CD4-positive, alpha-beta T cell (primary cell): ENCODE results near the gene SYN1. TPM values are rescaled to one million over a fixed set of nuclear protein-coding genes. Genes with fewer than 3 reads are reported as not detected.

Experiments
- ATAC-seq: fragments of 200-7000 bp; cut with Tn5 transposase; one replicate; pipeline ENCODE4 v1.10.0; 2022; ENCODE audit warnings: mild to moderate bottlenecking; ENCODE audit not compliant: poor library complexity
- CTCF ChIA-PET: fragments of 350-600 bp; sonication (Branson Sonifier 250); formaldehyde crosslinking; loops from one replicate; lab custom pipeline; 2021; ENCODE audit warnings: antibody characterized with exemption, inconsistent platforms; lab: Charles Lee
- POLR2A ChIA-PET: fragments of 350-600 bp; sonication (Branson Sonifier 250); formaldehyde crosslinking; loops from one replicate; lab custom pipeline; 2021; ENCODE audit warnings: antibody characterized with exemption, inconsistent platforms; lab: Charles Lee
- DNase-seq, 14 experiments: peaks; one replicate each; pipeline ENCODE4 v3.0.0-alpha.2; 2013 to 2020; ENCODE audit warnings: mixed read lengths in 2 of 14
- H3K27ac ChIP-seq, 2 donors: one replicate each; pipeline versions ENCODE4 v1.5.1 to v1.7.0; 2013; ENCODE audit warnings: low read length in 2 of 2, low read depth in 1 of 2, mild to moderate bottlenecking in 1 of 2
- H3K27me3 ChIP-seq, 2 experiments: 1 replicate in 1 of 2; 2 replicates in 1 of 2; pipeline versions ENCODE4 v1.6.1 to v1.7.0; 2013; ENCODE audit warnings: low read length in 2 of 2, control low read depth in 1 of 2, mild to moderate bottlenecking in 1 of 2, moderate library complexity in 1 of 2; ENCODE audit not compliant: insufficient read depth in 2 of 2, control insufficient read depth in 1 of 2
- H3K36me3 ChIP-seq: one replicate; pipeline ENCODE4 v1.6.1; 2013; ENCODE audit warnings: low read length, control low read depth; ENCODE audit not compliant: insufficient read depth
- H3K4me1 ChIP-seq: one replicate; pipeline ENCODE4 v1.6.1; 2013; ENCODE audit warnings: low read length, control low read depth; ENCODE audit not compliant: insufficient read depth
- H3K4me3 ChIP-seq: one replicate; pipeline ENCODE4 v1.5.1; 2013; ENCODE audit warnings: mild to moderate bottlenecking, low read length, moderate library complexity
- H3K9me3 ChIP-seq, 2 experiments: 1 replicate in 1 of 2; 2 replicates in 1 of 2; pipeline versions ENCODE4 v1.6.1 to v1.7.0; 2013; ENCODE audit warnings: low read length in 2 of 2, mild to moderate bottlenecking in 2 of 2, control low read depth in 1 of 2, moderate library complexity in 1 of 2; ENCODE audit not compliant: control insufficient read depth in 1 of 2, insufficient read depth in 1 of 2
- H3K27ac Mint-ChIP-seq: one replicate; pipeline ENCODE4 v1.8.0; 2020; ENCODE audit warnings: mixed read lengths
- H3K27me3 Mint-ChIP-seq: one replicate; pipeline ENCODE4 v1.8.0; 2021; ENCODE audit warnings: mixed read lengths
- H3K36me3 Mint-ChIP-seq: one replicate; pipeline ENCODE4 v1.8.0; 2021; ENCODE audit warnings: low read depth, mixed read lengths
- H3K4me1 Mint-ChIP-seq: one replicate; pipeline ENCODE4 v1.8.0; 2021; ENCODE audit warnings: low read depth, mixed read lengths
- H3K4me3 Mint-ChIP-seq: one replicate; pipeline ENCODE4 v1.8.0; 2020; ENCODE audit warnings: mild to moderate bottlenecking, mixed read lengths
- H3K9me3 Mint-ChIP-seq: one replicate; pipeline ENCODE4 v1.8.0; 2020; ENCODE audit warnings: mixed read lengths
- intact Hi-C, 2 experiments: fragments of 100-400 bp; cut with DNase I in 1 of 2; cut with micrococcal nuclease in 1 of 2; formaldehyde crosslinking; loops; one replicate each; pipeline versions ENCODE4 v1.15.1 to v1.9.0; 2023 to 2025; cut with DNase I, micrococcal nuclease
- total RNA-seq, 174 experiments: library from RNA in 2 of 174; stranded (reverse) in 2 of 174; gene quantifications; one replicate each; pipeline ENCODE4 v1.2.3 and lab custom pipeline; 2021 to 2026
- TF ChIP-seq, protein P1 (sequence below): fragments of 200-600 bp; IDR thresholded peaks from one replicate; pipeline ENCODE4 v1.8.0; 2022; ENCODE audit warnings: antibody characterized with exemption, mild to moderate bottlenecking

The SYN1 gene
- total RNA-seq, 2 experiments from 2014 or later: 0.27 to 0.87 TPM

DNA sequence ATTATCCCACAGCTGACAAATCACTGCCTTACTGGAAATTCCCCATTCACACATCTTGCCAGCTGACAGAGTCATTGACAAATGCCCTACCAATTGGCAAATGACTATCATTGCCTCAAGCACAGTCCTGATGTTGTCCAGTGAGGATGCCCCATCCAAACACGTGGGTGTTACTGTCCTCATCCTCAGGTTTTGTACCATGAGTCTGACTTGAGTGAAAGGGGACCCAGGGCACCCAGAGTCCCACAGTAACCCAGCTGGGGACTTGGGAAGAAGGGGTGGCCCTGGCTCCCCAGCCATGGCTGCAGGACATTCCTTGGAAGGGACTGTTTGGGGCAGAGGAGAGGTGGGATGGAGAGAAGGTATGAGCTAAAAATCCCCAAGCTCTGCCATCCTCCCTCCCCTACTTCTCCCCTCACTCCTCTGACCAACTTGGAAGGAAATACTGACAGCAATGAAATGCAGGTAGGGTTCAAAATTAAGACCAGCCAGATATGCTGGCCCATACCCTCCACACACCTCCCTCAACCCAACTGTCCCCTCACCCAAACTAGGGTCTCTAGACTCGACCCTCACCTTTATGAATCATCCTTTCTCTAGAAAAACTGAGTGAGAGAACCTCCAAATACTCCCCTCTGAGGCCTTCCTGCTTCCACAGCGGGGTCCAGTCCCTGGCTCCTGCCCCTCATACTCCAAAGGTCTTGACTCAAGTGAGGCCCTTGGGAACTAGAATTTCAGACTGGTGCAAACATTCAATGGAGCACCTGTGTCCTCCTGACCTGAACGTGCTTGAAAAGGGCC, 32.4 kb downstream of the SYN1 start:
- ChIA-PET POLR2A (no interaction called here), CTCF (no interaction called here)
- intact Hi-C loops: no loop called here
- Mint-ChIP-seq H3K27me3 (no peaks in the 10 kb centered on the region), H3K9me3 (no peaks in the 10 kb centered on the region), H3K4me1 (peaks cover 14% of the 10 kb centered on the region), H3K4me3 (no peak overlapping the region), H3K36me3 (peaks cover 5% of the 10 kb centered on the region), H3K27ac (no peak overlapping the region)
- no peak for ATAC-seq
- no peak for DNase-seq
- H3K27me3 ChIP-seq: no peaks in the 10 kb centered on the region
- peaks cover 16% of the 10 kb centered on the region for H3K4me1 ChIP-seq
- TF ChIP-seq, protein P1, sequence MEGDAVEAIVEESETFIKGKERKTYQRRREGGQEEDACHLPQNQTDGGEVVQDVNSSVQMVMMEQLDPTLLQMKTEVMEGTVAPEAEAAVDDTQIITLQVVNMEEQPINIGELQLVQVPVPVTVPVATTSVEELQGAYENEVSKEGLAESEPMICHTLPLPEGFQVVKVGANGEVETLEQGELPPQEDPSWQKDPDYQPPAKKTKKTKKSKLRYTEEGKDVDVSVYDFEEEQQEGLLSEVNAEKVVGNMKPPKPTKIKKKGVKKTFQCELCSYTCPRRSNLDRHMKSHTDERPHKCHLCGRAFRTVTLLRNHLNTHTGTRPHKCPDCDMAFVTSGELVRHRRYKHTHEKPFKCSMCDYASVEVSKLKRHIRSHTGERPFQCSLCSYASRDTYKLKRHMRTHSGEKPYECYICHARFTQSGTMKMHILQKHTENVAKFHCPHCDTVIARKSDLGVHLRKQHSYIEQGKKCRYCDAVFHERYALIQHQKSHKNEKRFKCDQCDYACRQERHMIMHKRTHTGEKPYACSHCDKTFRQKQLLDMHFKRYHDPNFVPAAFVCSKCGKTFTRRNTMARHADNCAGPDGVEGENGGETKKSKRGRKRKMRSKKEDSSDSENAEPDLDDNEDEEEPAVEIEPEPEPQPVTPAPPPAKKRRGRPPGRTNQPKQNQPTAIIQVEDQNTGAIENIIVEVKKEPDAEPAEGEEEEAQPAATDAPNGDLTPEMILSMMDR: no peak
- H3K4me3 ChIP-seq: no peak overlapping the region
- H3K9me3 ChIP-seq: no peaks in the 10 kb centered on the region
- no peak overlapping the region for H3K27ac ChIP-seq
- H3K36me3 ChIP-seq: peaks cover 6% of the 10 kb centered on the region

GRCh38 chrX:47586043-47586787, 33.4 kb downstream of the SYN1 start:
- Histone ChIP-seq H3K9me3 (no peaks in the 10 kb centered on the region), H3K36me3 (peaks cover 6% of the 10 kb centered on the region), H3K4me1 (peaks cover 26% of the 10 kb centered on the region), H3K27me3 (no peaks in the 10 kb centered on the region), H3K27ac (no peak overlapping the region), H3K4me3 (no peak overlapping the region)
- TF ChIP-seq, protein P1: no peak
- H3K4me3 Mint-ChIP-seq: no peak overlapping the region
- no peaks in the 10 kb centered on the region for H3K27me3 Mint-ChIP-seq
- ATAC-seq (no peak), DNase-seq (no peak)
- intact Hi-C loops: no loop called here
- peaks cover 5% of the 10 kb centered on the region for H3K36me3 Mint-ChIP-seq
- POLR2A ChIA-PET: no interaction called here
- no peak overlapping the region for H3K27ac Mint-ChIP-seq
- no peaks in the 10 kb centered on the region for H3K9me3 Mint-ChIP-seq
- CTCF ChIA-PET: no interaction called here
- H3K4me1 Mint-ChIP-seq: peaks cover 23% of the 10 kb centered on the region

GRCh38 chrX:47585273-47585672, 34.4 kb downstream of the SYN1 start:
- Histone ChIP-seq H3K27ac (no peak overlapping the region), H3K9me3 (no peaks in the 10 kb centered on the region), H3K4me3 (no peak overlapping the region), H3K4me1 (peaks cover 29% of the 10 kb centered on the region), H3K27me3 (no peaks in the 10 kb centered on the region), H3K36me3 (peaks cover 6% of the 10 kb centered on the region)
- intact Hi-C loops: no loop called here
- peaks cover 5% of the 10 kb centered on the region for H3K36me3 Mint-ChIP-seq
- TF ChIP-seq, protein P1: no peak
- H3K4me1 Mint-ChIP-seq: peaks cover 28% of the 10 kb centered on the region
- POLR2A ChIA-PET: no interaction called here
- no peaks in the 10 kb centered on the region for H3K27me3 Mint-ChIP-seq
- no peaks in the 10 kb centered on the region for H3K9me3 Mint-ChIP-seq
- CTCF ChIA-PET: no interaction called here
- no peak for DNase-seq
- no peak for ATAC-seq
- no peak overlapping the region for H3K27ac Mint-ChIP-seq
- no peak overlapping the region for H3K4me3 Mint-ChIP-seq
